HepG2 (cell line): ENCODE data around the gene INO80C.

ENCODE experiments used
- ATF7 ChIP-seq, 2 experiments: fragments of 450-650 bp in 1 of 2; sonication (generic) in 1 of 2; formaldehyde crosslinking in 1 of 2; IDR thresholded peaks; 2 replicates each; pipeline versions ENCODE4 v1.4.0 to v1.6.1; 2016 to 2020; ENCODE audit warnings: antibody characterized with exemption in 1 of 2, mild to moderate bottlenecking in 1 of 2, missing genetic modification reagents in 1 of 2
- BRD4 ChIP-seq: sonication (generic); formaldehyde crosslinking; IDR thresholded peaks from 2 replicates; pipeline ENCODE4 v1.4.0; 2020; ENCODE audit warnings: missing genetic modification reagents
- CBX5 ChIP-seq: sonication (generic); formaldehyde crosslinking; IDR thresholded peaks from 2 replicates; pipeline ENCODE4 v1.4.0; 2020; ENCODE audit warnings: missing genetic modification reagents, borderline replicate concordance
- EP300 ChIP-seq, 3 experiments: sonication (generic) in 1 of 3; formaldehyde crosslinking in 1 of 3; IDR thresholded peaks; 2 replicates each; pipeline versions ENCODE4 v1.5.1 to v1.6.1; 2011 to 2020; ENCODE audit warnings: low read depth in 2 of 3, low read length in 2 of 3, borderline replicate concordance in 1 of 3, improper control_type of control experiment in 1 of 3, mild to moderate bottlenecking in 1 of 3, missing genetic modification reagents in 1 of 3, moderate library complexity in 1 of 3
- ESRRA ChIP-seq: sonication (generic); formaldehyde crosslinking; IDR thresholded peaks from 2 replicates; pipeline ENCODE4 v1.5.1; 2020; ENCODE audit warnings: mild to moderate bottlenecking, low read depth, missing genetic modification reagents
- EZH2 ChIP-seq: conservative IDR thresholded peaks from 2 replicates; pipeline ENCODE4 v1.6.1; 2012; ENCODE audit warnings: mild to moderate bottlenecking, low read depth, low read length, moderate library complexity
- GATAD2A ChIP-seq: IDR thresholded peaks from 2 replicates; pipeline ENCODE4 v1.6.1; 2016
- MAFK ChIP-seq, 2 experiments: IDR thresholded peaks in 1 of 2; conservative IDR thresholded peaks in 1 of 2; 2 replicates each; pipeline ENCODE4 v1.6.1; 2011; ENCODE audit warnings: improper control_type of control experiment in 2 of 2, low read length in 2 of 2
- TF ChIP-seq, protein P1 (sequence below): sonication (generic); formaldehyde crosslinking; IDR thresholded peaks from 2 replicates; pipeline ENCODE4 v1.5.1; 2020; ENCODE audit warnings: mild to moderate bottlenecking, missing genetic modification reagents, moderate library complexity
- TF ChIP-seq, protein P2 (sequence below): sonication (generic); formaldehyde crosslinking; IDR thresholded peaks from 2 replicates; pipeline ENCODE4 v1.4.0; 2020; ENCODE audit warnings: missing genetic modification reagents
- TF ChIP-seq, protein P3 (sequence below): sonication (generic); formaldehyde crosslinking; IDR thresholded peaks from 2 replicates; pipeline ENCODE4 v1.5.0; 2020; ENCODE audit warnings: missing genetic modification reagents

DNA sequence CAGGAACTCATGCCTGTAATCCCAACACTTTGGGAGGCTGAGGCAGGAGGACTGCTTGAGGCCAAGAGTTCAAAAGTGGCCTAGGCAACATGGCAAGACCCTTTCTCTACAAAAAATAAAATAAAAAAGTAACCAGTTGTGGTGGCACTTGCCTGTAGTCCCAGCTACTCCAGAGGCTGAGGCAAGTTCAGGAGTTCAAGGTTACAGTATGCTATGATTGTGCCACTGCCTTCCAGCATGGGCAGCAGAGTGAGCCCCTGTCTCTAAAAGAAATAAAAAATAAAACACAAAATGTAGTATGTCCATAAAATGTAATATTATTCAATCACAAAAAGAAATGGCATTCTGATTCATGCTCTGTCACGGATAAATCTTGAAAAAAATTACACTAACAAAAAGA is 11.9 kb downstream of the INO80C start:
- TF ChIP-seq CBX5 (CRISPR knock-in tag) = no peak
- TF ChIP-seq MAFK (conservative IDR thresholded peaks at IDR 0.05 in 1 of 2, IDR thresholded peaks at IDR 0.05 in 1 of 2; ENCODE audit: low read length in 2 of 2) = no peak
- TF ChIP-seq EZH2 = no peak
- TF ChIP-seq, protein P1, sequence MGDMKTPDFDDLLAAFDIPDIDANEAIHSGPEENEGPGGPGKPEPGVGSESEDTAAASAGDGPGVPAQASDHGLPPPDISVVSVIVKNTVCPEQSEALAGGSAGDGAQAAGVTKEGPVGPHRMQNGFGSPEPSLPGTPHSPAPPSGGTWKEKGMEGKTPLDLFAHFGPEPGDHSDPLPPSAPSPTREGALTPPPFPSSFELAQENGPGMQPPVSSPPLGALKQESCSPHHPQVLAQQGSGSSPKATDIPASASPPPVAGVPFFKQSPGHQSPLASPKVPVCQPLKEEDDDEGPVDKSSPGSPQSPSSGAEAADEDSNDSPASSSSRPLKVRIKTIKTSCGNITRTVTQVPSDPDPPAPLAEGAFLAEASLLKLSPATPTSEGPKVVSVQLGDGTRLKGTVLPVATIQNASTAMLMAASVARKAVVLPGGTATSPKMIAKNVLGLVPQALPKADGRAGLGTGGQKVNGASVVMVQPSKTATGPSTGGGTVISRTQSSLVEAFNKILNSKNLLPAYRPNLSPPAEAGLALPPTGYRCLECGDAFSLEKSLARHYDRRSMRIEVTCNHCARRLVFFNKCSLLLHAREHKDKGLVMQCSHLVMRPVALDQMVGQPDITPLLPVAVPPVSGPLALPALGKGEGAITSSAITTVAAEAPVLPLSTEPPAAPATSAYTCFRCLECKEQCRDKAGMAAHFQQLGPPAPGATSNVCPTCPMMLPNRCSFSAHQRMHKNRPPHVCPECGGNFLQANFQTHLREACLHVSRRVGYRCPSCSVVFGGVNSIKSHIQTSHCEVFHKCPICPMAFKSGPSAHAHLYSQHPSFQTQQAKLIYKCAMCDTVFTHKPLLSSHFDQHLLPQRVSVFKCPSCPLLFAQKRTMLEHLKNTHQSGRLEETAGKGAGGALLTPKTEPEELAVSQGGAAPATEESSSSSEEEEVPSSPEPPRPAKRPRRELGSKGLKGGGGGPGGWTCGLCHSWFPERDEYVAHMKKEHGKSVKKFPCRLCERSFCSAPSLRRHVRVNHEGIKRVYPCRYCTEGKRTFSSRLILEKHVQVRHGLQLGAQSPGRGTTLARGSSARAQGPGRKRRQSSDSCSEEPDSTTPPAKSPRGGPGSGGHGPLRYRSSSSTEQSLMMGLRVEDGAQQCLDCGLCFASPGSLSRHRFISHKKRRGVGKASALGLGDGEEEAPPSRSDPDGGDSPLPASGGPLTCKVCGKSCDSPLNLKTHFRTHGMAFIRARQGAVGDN (CRISPR knock-in tag) = no peak
- no peak for TF ChIP-seq ESRRA (CRISPR knock-in tag)
- no peak for TF ChIP-seq BRD4
- TF ChIP-seq GATAD2A (CRISPR knock-in tag) = no peak
- no peak for TF ChIP-seq EP300 (IDR thresholded peaks at IDR 0.05; ENCODE audit: low read depth in 2 of 2, low read length in 2 of 2)
- no peak for TF ChIP-seq EP300 (CRISPR knock-in tag; IDR thresholded peaks at IDR 0.05; ENCODE audit: borderline replicate concordance)
- TF ChIP-seq, protein P2, sequence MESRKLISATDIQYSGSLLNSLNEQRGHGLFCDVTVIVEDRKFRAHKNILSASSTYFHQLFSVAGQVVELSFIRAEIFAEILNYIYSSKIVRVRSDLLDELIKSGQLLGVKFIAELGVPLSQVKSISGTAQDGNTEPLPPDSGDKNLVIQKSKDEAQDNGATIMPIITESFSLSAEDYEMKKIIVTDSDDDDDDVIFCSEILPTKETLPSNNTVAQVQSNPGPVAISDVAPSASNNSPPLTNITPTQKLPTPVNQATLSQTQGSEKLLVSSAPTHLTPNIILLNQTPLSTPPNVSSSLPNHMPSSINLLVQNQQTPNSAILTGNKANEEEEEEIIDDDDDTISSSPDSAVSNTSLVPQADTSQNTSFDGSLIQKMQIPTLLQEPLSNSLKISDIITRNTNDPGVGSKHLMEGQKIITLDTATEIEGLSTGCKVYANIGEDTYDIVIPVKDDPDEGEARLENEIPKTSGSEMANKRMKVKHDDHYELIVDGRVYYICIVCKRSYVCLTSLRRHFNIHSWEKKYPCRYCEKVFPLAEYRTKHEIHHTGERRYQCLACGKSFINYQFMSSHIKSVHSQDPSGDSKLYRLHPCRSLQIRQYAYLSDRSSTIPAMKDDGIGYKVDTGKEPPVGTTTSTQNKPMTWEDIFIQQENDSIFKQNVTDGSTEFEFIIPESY (CRISPR knock-in tag) = no peak
- TF ChIP-seq ATF7 (IDR thresholded peaks at IDR 0.05) = no peak
- no peak for TF ChIP-seq ATF7 (CRISPR knock-in tag; IDR thresholded peaks at IDR 0.05)
- TF ChIP-seq, protein P3, sequence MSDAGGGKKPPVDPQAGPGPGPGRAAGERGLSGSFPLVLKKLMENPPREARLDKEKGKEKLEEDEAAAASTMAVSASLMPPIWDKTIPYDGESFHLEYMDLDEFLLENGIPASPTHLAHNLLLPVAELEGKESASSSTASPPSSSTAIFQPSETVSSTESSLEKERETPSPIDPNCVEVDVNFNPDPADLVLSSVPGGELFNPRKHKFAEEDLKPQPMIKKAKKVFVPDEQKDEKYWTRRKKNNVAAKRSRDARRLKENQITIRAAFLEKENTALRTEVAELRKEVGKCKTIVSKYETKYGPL = no peak
